Mesothelial cell of epicardium (in vitro differentiated cells): ENCODE results near the gene CD3G. TPM values are rescaled to one million over a fixed set of nuclear protein-coding genes. Genes with fewer than 3 reads are reported as not detected.

Experiments
- DNase-seq, 2 experiments: peaks; one replicate each; pipeline ENCODE4 v3.0.0; 2021; ENCODE audit warnings: low spot score in 2 of 2; ENCODE audit not compliant: unreplicated experiment in 2 of 2
- H3K27ac Mint-ChIP-seq: 2 replicates; pipeline ENCODE4 v1.8.0; 2021; ENCODE audit warnings: mixed read lengths
- H3K27me3 Mint-ChIP-seq: 2 replicates; pipeline ENCODE4 v1.8.0; 2021; ENCODE audit warnings: low read depth, mixed read lengths
- H3K36me3 Mint-ChIP-seq: 2 replicates; pipeline ENCODE4 v1.8.0; 2021; ENCODE audit warnings: mixed read lengths
- H3K4me1 Mint-ChIP-seq: 2 replicates; pipeline ENCODE4 v1.8.0; 2021; ENCODE audit warnings: mixed read lengths
- H3K4me3 Mint-ChIP-seq: 2 replicates; pipeline ENCODE4 v1.8.0; 2021; ENCODE audit warnings: mild to moderate bottlenecking, moderate library complexity, mixed read lengths
- H3K9me3 Mint-ChIP-seq: 2 replicates; pipeline ENCODE4 v1.8.0; 2021; ENCODE audit warnings: mixed read lengths
- CTCF ChIP-seq: fragments of 200-600 bp; sonication (generic); IDR thresholded peaks from one replicate; pipeline ENCODE4 v1.5.0; 2021; ENCODE audit warnings: antibody characterized with exemption; ENCODE audit not compliant: unreplicated experiment
- total RNA-seq: library from RNA; stranded (reverse); gene quantifications from 3 replicates; pipeline ENCODE4 v1.2.1, GENCODE V29; 2021

The CD3G gene
- total RNA-seq, 1 donor from 2014 or later: not detected

GRCh38 chr11:118318124-118318523 is 26.0 kb upstream of the CD3G start:
- H3K9me3 Mint-ChIP-seq: no peaks in the 10 kb centered on the region

GRCh38 chr11:118318581-118319336 is 25.4 kb upstream of the CD3G start:
- no peaks in the 10 kb centered on the region for H3K36me3 Mint-ChIP-seq
- TF ChIP-seq CTCF: no peak
- H3K4me3 Mint-ChIP-seq: no peak overlapping the region
- no peak overlapping the region for H3K27ac Mint-ChIP-seq
- peaks cover 24% of the 10 kb centered on the region for H3K4me1 Mint-ChIP-seq
- H3K27me3 Mint-ChIP-seq: peaks cover 37% of the 10 kb centered on the region
- H3K9me3 Mint-ChIP-seq: no peaks in the 10 kb centered on the region
- DNase-seq: no peak

More at GRCh38 chr11:118318124-118318523, 26.0 kb upstream of the CD3G start:
- Mint-ChIP-seq H3K27ac (no peak overlapping the region), H3K27me3 (peaks cover 41% of the 10 kb centered on the region), H3K4me3 (no peak overlapping the region), H3K4me1 (peaks cover 24% of the 10 kb centered on the region), H3K36me3 (no peaks in the 10 kb centered on the region)
- TF ChIP-seq CTCF: no peak
- DNase-seq: no peak

- no peak overlapping the region for H3K4me3 Mint-ChIP-seq
- peaks cover 35% of the 10 kb centered on the region for H3K27me3 Mint-ChIP-seq
- TF ChIP-seq CTCF: no peak
- no peak overlapping the region for H3K27ac Mint-ChIP-seq
- no peaks in the 10 kb centered on the region for H3K36me3 Mint-ChIP-seq
- DNase-seq: no peak
- peaks cover 24% of the 10 kb centered on the region for H3K4me1 Mint-ChIP-seq
- H3K9me3 Mint-ChIP-seq: no peaks in the 10 kb centered on the region
These were observed 24.8 kb upstream of the CD3G start for GRCh38 chr11:118319337-118319707.

- no peak overlapping the region for H3K27ac Mint-ChIP-seq
- peaks cover 20% of the 10 kb centered on the region for H3K4me1 Mint-ChIP-seq
- TF ChIP-seq CTCF: no peak
- H3K36me3 Mint-ChIP-seq: no peaks in the 10 kb centered on the region
- no peak for DNase-seq
- H3K27me3 Mint-ChIP-seq: peaks cover 26% of the 10 kb centered on the region
- H3K4me3 Mint-ChIP-seq: no peak overlapping the region
- no peaks in the 10 kb centered on the region for H3K9me3 Mint-ChIP-seq
These were observed 23.6 kb upstream of the CD3G start for GRCh38 chr11:118320515-118320914.

GRCh38 chr11:118321386-118322082 is 22.6 kb upstream of the CD3G start:
- TF ChIP-seq CTCF: no peak
- Mint-ChIP-seq H3K27ac (no peak overlapping the region), H3K36me3 (no peaks in the 10 kb centered on the region), H3K9me3 (no peaks in the 10 kb centered on the region), H3K4me3 (no peak overlapping the region), H3K27me3 (peaks cover 22% of the 10 kb centered on the region), H3K4me1 (peaks cover 11% of the 10 kb centered on the region)
- DNase-seq: no peak
